GM23338 (cell line): ENCODE data around the gene EPB41L4A.

Experiments
- CREB1 ChIP-seq: fragments of 250-450 bp; sonication (Bioruptor Pico); IDR thresholded peaks from 2 replicates; pipeline ENCODE4 v1.5.0; 2020; ENCODE audit warnings: low read depth, mild to moderate bottlenecking, moderate library complexity
- CTCF ChIP-seq, 2 experiments: fragments of 200-600 bp in 1 of 2; sonication (generic) in 1 of 2; conservative IDR thresholded peaks; 2 replicates each; pipeline versions ENCODE4 v1.5.1 to v1.6.1; 2016 to 2017; ENCODE audit warnings: antibody characterized with exemption in 2 of 2, low read depth in 2 of 2, mild to moderate bottlenecking in 2 of 2, moderate library complexity in 1 of 2

GRCh38 chr5:112219000-112219399, 200.1 kb downstream of the EPB41L4A start:
- TF ChIP-seq CTCF (conservative IDR thresholded peaks at IDR 0.05; ENCODE audit: low read depth in 2 of 2) (no peak), CREB1 (CRISPR knock-in tag) (no peak)
